Choroid plexus epithelial cell (primary cell): ENCODE measurements around the gene CEACAM19.

Experiments
- DNase-seq: peaks from one replicate; pipeline ENCODE4 v3.0.0-alpha.2; 2010; ENCODE audit warnings: low read depth
- H3K4me3 ChIP-seq: 2 replicates; pipeline ENCODE4 v1.5.1; 2011; ENCODE audit warnings: low read depth, mild to moderate bottlenecking, control low read depth, low read length, moderate library complexity
- TF ChIP-seq, protein P1 (sequence below): conservative IDR thresholded peaks from 2 replicates; pipeline ENCODE4 v1.5.1; 2011; ENCODE audit warnings: low read depth, mild to moderate bottlenecking, control low read depth, inconsistent platforms, low read length, moderate library complexity

CEACAM19 gene

DNA sequence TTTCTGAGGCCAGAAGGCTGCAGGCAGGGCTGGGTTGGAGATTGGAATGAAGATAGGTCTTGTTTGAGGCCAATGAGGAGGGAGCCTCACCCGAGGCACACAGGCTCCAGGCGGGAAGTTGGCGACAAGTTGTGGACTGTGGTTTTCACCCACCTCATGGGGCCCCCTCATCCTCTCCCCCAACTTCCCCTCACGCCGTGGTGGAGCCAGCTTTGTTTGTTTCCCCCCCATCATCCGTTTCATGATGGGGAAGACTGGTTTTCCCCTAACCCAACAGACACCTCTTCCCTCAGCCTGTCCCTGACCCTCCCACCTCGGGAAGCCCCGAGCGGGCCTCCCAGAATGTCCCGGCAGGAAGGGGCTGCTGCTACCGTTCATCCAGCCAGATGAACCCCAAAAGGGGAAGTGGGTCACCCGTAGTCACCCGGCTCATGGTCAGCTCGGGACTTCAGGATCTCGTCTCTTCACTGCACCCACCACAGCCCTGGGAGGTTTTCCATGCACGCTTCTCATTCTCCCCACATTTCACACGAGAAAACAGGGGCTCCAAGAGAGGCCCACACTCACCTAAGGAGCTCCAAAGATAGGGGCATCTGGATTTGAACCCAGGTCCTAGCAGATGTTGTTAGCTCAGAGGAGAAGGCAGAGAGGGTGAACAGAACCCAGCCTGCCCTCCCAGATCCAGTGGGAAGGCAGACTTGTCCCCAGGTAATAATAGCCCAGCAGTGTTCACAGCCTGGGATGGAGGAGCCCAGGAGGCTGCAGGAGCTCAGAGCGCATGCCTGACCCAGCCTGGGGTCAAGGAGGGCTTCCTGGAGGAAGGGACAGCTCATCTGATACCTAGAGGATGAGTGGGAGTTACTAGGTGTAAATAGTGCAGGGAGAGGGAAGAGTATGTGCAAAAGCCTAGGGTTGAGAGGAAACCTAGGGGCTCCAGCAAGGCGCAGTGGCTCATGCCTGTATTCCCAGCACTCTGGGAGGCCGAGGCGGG lies 51.1 kb downstream of the CEACAM19 start:
- TF ChIP-seq, protein P1, sequence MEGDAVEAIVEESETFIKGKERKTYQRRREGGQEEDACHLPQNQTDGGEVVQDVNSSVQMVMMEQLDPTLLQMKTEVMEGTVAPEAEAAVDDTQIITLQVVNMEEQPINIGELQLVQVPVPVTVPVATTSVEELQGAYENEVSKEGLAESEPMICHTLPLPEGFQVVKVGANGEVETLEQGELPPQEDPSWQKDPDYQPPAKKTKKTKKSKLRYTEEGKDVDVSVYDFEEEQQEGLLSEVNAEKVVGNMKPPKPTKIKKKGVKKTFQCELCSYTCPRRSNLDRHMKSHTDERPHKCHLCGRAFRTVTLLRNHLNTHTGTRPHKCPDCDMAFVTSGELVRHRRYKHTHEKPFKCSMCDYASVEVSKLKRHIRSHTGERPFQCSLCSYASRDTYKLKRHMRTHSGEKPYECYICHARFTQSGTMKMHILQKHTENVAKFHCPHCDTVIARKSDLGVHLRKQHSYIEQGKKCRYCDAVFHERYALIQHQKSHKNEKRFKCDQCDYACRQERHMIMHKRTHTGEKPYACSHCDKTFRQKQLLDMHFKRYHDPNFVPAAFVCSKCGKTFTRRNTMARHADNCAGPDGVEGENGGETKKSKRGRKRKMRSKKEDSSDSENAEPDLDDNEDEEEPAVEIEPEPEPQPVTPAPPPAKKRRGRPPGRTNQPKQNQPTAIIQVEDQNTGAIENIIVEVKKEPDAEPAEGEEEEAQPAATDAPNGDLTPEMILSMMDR: no peak
- no peak overlapping the region for H3K4me3 ChIP-seq
- no peak for DNase-seq

DNA sequence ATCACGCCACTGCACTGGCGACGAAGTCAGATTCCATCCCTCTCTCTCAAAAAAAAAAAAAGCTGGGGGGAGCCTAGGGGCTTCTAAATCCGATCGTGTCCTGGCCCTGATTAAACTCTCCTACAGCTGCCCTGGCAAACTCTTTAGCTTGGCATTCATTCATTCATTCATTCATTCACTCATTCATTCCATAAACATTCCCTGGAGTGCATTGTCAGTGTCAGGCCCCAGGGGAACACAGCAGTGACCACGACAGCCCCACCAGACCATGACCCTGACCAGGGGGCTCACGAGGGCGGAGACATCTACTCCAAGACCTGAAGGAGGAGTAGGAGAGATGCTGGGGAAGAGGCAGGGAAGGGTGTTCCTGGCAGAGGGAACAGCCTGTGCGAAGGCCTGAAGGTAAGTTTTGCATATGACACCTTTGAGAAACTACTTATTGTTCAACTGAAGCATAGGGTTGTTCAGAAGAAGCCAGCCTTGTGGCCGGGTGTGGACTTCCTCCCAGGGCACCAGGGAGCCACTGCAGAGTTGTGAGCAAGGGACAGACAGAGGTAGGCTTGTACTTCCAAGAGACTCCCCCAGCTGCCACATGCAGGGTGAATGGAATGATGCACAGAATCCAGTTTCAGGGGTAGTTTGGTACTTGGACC lies 52.1 kb downstream of the CEACAM19 start:
- TF ChIP-seq, protein P1: no peak
- H3K4me3 ChIP-seq: no peak overlapping the region
- no peak for DNase-seq

DNA sequence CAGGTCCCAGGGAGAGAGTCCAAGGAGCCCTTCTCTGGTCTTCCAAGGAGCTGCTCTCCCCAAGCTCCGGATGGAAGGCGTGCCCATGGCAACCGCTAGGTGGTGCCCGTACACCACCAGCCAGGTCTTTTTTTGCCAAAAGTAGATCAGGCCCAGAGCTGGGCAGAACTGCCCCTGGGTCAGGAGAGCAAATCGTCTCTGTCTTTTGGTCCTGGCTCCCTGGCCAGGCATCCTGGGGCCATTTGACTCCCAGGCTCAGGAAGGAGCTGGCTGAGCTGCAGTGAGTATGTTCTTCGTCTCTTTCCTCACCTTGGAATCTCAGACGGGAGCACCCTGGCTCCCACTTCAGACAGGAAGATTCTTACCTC lies 52.7 kb downstream of the CEACAM19 start:
- DNase-seq: peak; percentile 79
- no peak overlapping the region for H3K4me3 ChIP-seq
- TF ChIP-seq, protein P1: peak; percentile 99

DNA sequence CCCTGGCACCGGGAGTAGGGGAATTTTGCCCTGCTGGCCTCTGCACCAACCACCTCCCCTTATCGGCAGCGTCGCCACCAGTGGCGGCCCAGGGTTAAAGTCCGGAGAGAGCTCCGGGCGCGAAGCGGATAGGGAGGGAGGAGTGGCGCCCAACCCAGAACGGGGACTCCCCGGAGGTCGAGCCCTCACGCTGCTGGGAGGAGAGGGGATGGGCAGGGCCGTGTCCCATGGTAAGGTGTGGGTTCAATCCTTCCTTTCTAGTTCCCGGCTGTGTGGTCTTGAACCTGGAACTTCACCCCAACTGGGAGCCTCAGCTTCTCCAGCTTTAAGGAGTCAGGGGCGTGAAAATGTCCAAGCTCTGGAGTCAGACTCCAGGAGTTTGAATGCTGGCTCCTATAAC lies 54.0 kb downstream of the CEACAM19 start:
- no peak for DNase-seq
- TF ChIP-seq, protein P1: no peak
- H3K4me3 ChIP-seq: no peak overlapping the region

DNA sequence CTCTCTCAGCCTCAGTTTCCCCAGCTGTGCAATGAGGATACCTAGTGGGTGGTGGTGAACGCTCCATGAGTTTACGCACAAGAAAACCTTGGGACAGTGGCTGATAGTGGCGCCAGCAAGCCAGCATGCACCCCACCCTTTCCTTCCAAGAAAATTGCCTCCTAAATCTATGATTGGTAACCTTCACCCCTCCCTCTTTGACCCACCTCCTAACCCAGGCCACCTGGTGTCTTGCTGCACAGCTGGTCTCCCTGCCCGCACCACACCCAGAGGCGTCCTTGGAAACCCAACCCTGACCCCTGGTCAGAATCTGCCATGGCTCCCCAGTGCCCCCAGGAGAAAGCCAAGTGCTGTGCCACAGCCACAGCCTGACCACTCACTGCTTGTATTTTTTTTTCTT lies 54.4 kb downstream of the CEACAM19 start:
- TF ChIP-seq, protein P1: no peak
- H3K4me3 ChIP-seq: no peak overlapping the region
- no peak for DNase-seq

DNA sequence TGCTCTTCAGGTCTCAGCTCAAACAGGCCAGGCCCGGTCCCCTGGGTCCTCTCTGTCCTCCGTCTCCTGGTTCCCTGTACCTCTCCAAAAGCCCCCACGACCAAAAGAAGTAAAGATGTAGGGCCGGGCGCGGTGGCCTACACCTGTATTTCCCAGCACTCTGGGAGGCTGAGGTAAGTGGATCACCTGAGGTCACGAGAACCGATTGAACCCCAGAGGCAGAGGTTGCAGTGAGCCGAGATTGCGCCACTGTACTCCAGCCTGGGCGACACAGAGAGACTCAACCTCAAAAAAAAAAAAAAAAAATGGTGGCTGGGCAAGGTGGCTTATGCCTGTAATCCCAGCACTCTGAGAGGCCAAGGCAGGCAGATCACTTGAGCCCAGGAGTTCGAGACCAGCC lies 55.2 kb downstream of the CEACAM19 start:
- TF ChIP-seq, protein P1: no peak
- no peak for DNase-seq
- no peak overlapping the region for H3K4me3 ChIP-seq
